Ammon's horn (tissue), 1 donor: ENCODE results near the gene TMEM135.
A peak's percentile ranks its signal among the peaks of the same experiment; 100 is the strongest.
"Not testable (repeated sequence)": the region's sequence is repeated elsewhere in the genome, so short reads cannot be mapped to it uniquely, and the experiment has no call there.

Source experiments
- DNase-seq: peaks from one replicate; pipeline ENCODE4 v3.0.0-alpha.2; 2016; ENCODE audit warnings: low spot score

The TMEM135 gene

GRCh38 chr11:87020764-87021365, 16.9 kb upstream of the TMEM135 start:
- no peak for DNase-seq

GRCh38 chr11:87022254-87022653, 15.5 kb upstream of the TMEM135 start:
- DNase-seq, result no peak

GRCh38 chr11:87022738-87023137, 15.0 kb upstream of the TMEM135 start:
- DNase-seq, result no peak

- DNase-seq, result not testable (repeated sequence)
These were observed 11.3 kb upstream of the TMEM135 start for GRCh38 chr11:87026415-87026814.

GRCh38 chr11:87030458-87031054, 7.2 kb upstream of the TMEM135 start:
- DNase-seq, result peak; percentile 15

- DNase-seq, result no peak
These were observed 6.1 kb upstream of the TMEM135 start for GRCh38 chr11:87031433-87032170.

GRCh38 chr11:87033561-87033960, 4.2 kb upstream of the TMEM135 start:
- no peak for DNase-seq

GRCh38 chr11:87035976-87036583, 1.7 kb upstream of the TMEM135 start:
- no peak for DNase-seq

GRCh38 chr11:87036756-87037449, 831 bp upstream of the TMEM135 start:
- DNase-seq, result peak; percentile 33

GRCh38 chr11:87038235-87038977, 672 bp downstream of the TMEM135 start:
- DNase-seq, result no peak

GRCh38 chr11:87039371-87039770, 1.6 kb downstream of the TMEM135 start:
- no peak for DNase-seq

GRCh38 chr11:87043894-87044293, 6.2 kb downstream of the TMEM135 start:
- no peak for DNase-seq

- DNase-seq, result no peak
These were observed 9.1 kb downstream of the TMEM135 start for GRCh38 chr11:87046824-87047223.

- DNase-seq, result no peak
These were observed 18.4 kb downstream of the TMEM135 start for GRCh38 chr11:87056091-87056490.

- no peak for DNase-seq
These were observed 20.0 kb downstream of the TMEM135 start for GRCh38 chr11:87057749-87058148.

- no peak for DNase-seq
These were observed 22.1 kb downstream of the TMEM135 start for GRCh38 chr11:87059596-87060390.

- no peak for DNase-seq
These were observed 24.0 kb downstream of the TMEM135 start for GRCh38 chr11:87061766-87062165.

- DNase-seq, result no peak
These were observed 26.2 kb downstream of the TMEM135 start for GRCh38 chr11:87063982-87064381.

- no peak for DNase-seq
These were observed 35.1 kb downstream of the TMEM135 start for GRCh38 chr11:87072787-87073186.

- DNase-seq, result no peak
These were observed 38.6 kb downstream of the TMEM135 start for GRCh38 chr11:87076260-87076783.
